GM12873 (cell line): ENCODE data around the gene EEF1E1.

Experiments used
- CTCF ChIP-seq: IDR thresholded peaks from 2 replicates; pipeline ENCODE4 v1.5.1; 2012; ENCODE audit warnings: low read depth, mild to moderate bottlenecking, moderate library complexity, low read length, control low read depth; ENCODE audit not compliant: insufficient read depth; ENCODE audit errors: missing control alignments

The EEF1E1 gene

GRCh38 chr6:8108759-8109539 lies 6.6 kb upstream of the EEF1E1 start:
- TF ChIP-seq CTCF = no peak

GRCh38 chr6:8108031-8108660 lies 5.8 kb upstream of the EEF1E1 start:
- no peak for TF ChIP-seq CTCF

GRCh38 chr6:8105791-8106190 lies 3.4 kb upstream of the EEF1E1 start:
- no peak for TF ChIP-seq CTCF

- TF ChIP-seq CTCF = no peak
Measured at GRCh38 chr6:8103726-8104125, 1.4 kb upstream of the EEF1E1 start.

GRCh38 chr6:8100159-8100854 lies 2.0 kb downstream of the EEF1E1 start:
- TF ChIP-seq CTCF = no peak

GRCh38 chr6:8090650-8091049 lies 11.7 kb downstream of the EEF1E1 start:
- TF ChIP-seq CTCF = no peak

GRCh38 chr6:8088886-8089285 lies 13.5 kb downstream of the EEF1E1 start:
- TF ChIP-seq CTCF = no peak
